ENCODE data around the gene PRKCE.

PRKCE gene

DNA sequence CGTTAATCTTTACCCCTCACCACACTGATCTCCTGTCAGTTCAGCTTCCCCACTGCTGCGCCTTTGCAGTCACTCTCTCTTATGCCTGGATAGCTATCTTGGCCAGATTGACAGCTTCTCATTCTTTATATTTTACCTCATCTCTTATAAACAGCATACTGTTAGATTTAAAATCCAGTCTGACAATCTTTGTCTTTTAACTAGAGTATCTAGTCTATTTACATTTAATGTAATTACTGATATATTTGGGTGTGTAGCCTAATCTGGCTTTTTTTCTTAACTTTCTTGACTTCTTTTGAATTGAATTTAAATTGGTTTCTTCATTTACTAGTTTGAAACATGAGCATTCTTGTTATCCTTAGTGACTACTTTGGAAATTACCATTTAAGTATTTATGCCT lies 225.1 kb downstream of the PRKCE start:
- no peak overlapping the region for H3K27ac ChIP-seq (ENCODE audit: low read depth, low read length)
- no peaks in the 10 kb centered on the region for H3K79me1 ChIP-seq (ENCODE audit: low read length)
- H3K4me2 ChIP-seq (ENCODE audit: low read length): no peak overlapping the region
- no peak overlapping the region for H2AK5ac ChIP-seq (ENCODE audit: low read length)
- no peak overlapping the region for H4K8ac ChIP-seq (ENCODE audit: low read depth, low read length)
- H3K9ac ChIP-seq (ENCODE audit: low read length): no peak overlapping the region
- no peak overlapping the region for H3K56ac ChIP-seq (ENCODE audit: low read length)
- H2BK120ac ChIP-seq (ENCODE audit: low read depth, low read length): no peak overlapping the region
- H3K23ac ChIP-seq (ENCODE audit: low read length): no peak overlapping the region
- H2BK5ac ChIP-seq (ENCODE audit: low read length): no peak overlapping the region
- H3K4ac ChIP-seq (ENCODE audit: low read depth, low read length): no peak overlapping the region
- DNase-seq: no peak
- H3K4me3 ChIP-seq (ENCODE audit: low read length): no peak overlapping the region
- WGBS (ENCODE audit: extremely low coverage, insufficient coverage, low lambda C conversion rate): no CpG with 5 or more reads among the region's 2 CpGs
- H3K79me2 ChIP-seq (ENCODE audit: control insufficient read depth, insufficient read depth, low read length): no peaks in the 10 kb centered on the region
- no peak overlapping the region for H2BK15ac ChIP-seq (replicated peaks; ENCODE audit: low read depth)
- no peak overlapping the region for H4K5ac ChIP-seq (ENCODE audit: low read length)
- H3K36me3 ChIP-seq (ENCODE audit: control insufficient read depth, insufficient read depth, low read length): no peaks in the 10 kb centered on the region
- H3K27me3 ChIP-seq (ENCODE audit: insufficient read depth, low read length, poor library complexity): no peaks in the 10 kb centered on the region
- H3K18ac ChIP-seq (ENCODE audit: low read length): no peak overlapping the region
- no peaks in the 10 kb centered on the region for H3K4me1 ChIP-seq (ENCODE audit: control insufficient read depth, low read depth, low read length)

DNA sequence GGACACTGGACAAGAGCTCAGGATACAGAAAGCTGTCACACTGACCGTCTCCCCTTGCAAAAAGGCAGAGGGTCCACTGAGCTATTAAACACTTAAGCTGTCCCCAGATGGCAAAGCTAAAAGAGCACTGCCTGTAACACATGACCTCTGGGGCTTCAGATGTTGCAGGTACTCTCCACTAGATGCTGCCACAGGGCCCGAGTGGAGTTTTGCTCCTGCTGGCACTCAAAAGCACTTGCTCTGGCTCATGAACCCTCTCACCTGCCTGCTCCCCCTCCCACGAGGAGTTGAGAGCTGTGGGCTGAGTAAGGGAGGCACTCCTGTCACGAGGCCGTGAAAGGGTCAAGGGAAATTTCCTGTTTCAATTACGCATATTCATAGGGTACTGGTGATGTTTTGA lies 227.9 kb downstream of the PRKCE start:
- Histone ChIP-seq H2BK5ac (ENCODE audit: low read length) (no peak overlapping the region), H2BK15ac (replicated peaks; ENCODE audit: low read depth) (no peak overlapping the region), H3K27ac (ENCODE audit: low read depth, low read length) (no peak overlapping the region), H3K23ac (ENCODE audit: low read length) (no peak overlapping the region), H3K4ac (ENCODE audit: low read depth, low read length) (no peak overlapping the region), H4K8ac (ENCODE audit: low read depth, low read length) (no peak overlapping the region), H3K9ac (ENCODE audit: low read length) (no peak overlapping the region), H3K4me1 (ENCODE audit: control insufficient read depth, low read depth, low read length) (no peaks in the 10 kb centered on the region), H2BK120ac (ENCODE audit: low read depth, low read length) (no peak overlapping the region), H3K27me3 (ENCODE audit: insufficient read depth, low read length, poor library complexity) (no peaks in the 10 kb centered on the region), H2AK5ac (ENCODE audit: low read length) (no peak overlapping the region), H3K79me1 (ENCODE audit: low read length) (no peaks in the 10 kb centered on the region), H3K79me2 (ENCODE audit: control insufficient read depth, insufficient read depth, low read length) (no peaks in the 10 kb centered on the region), H3K4me3 (ENCODE audit: low read length) (no peak overlapping the region), H3K56ac (ENCODE audit: low read length) (no peak overlapping the region), H4K5ac (ENCODE audit: low read length) (no peak overlapping the region), H3K36me3 (ENCODE audit: control insufficient read depth, insufficient read depth, low read length) (no peaks in the 10 kb centered on the region), H3K4me2 (ENCODE audit: low read length) (no peak overlapping the region), H3K18ac (ENCODE audit: low read length) (no peak overlapping the region)
- peak; percentile 23 for DNase-seq
- WGBS (ENCODE audit: extremely low coverage, insufficient coverage, low lambda C conversion rate): no CpG with 5 or more reads among the region's 6 CpGs

DNA sequence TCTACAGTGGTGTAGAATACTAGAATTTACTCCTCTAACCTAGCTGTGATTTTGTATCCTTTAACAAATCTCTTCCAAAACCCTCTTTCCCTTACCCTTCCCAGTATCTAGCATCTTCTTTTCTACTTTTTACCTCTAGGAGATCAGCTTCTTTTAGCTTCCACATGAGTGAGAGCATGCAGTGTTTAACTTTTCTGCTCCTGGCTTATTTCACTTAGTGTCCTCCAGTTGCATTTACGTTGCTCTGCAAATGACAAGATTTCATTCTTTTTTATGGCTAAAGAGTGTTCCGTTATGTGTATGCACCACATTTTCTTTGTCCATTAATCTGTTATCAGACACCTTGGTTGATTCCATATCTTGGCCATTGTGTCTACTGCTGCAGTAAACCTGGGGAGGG lies 228.5 kb downstream of the PRKCE start:
- H4K5ac ChIP-seq (ENCODE audit: low read length): no peak overlapping the region
- H3K18ac ChIP-seq (ENCODE audit: low read length): no peak overlapping the region
- H3K27ac ChIP-seq (ENCODE audit: low read depth, low read length): no peak overlapping the region
- no peak overlapping the region for H2BK5ac ChIP-seq (ENCODE audit: low read length)
- H3K4me1 ChIP-seq (ENCODE audit: control insufficient read depth, low read depth, low read length): no peaks in the 10 kb centered on the region
- no peak overlapping the region for H3K4ac ChIP-seq (ENCODE audit: low read depth, low read length)
- no peak overlapping the region for H3K56ac ChIP-seq (ENCODE audit: low read length)
- H3K27me3 ChIP-seq (ENCODE audit: insufficient read depth, low read length, poor library complexity): no peaks in the 10 kb centered on the region
- no peaks in the 10 kb centered on the region for H3K36me3 ChIP-seq (ENCODE audit: control insufficient read depth, insufficient read depth, low read length)
- WGBS (ENCODE audit: extremely low coverage, insufficient coverage, low lambda C conversion rate): no CpG with 5 or more reads among the region's 2 CpGs
- no peak overlapping the region for H3K4me2 ChIP-seq (ENCODE audit: low read length)
- no peak overlapping the region for H3K4me3 ChIP-seq (ENCODE audit: low read length)
- H2AK5ac ChIP-seq (ENCODE audit: low read length): no peak overlapping the region
- H3K23ac ChIP-seq (ENCODE audit: low read length): no peak overlapping the region
- no peak overlapping the region for H2BK120ac ChIP-seq (ENCODE audit: low read depth, low read length)
- DNase-seq: no peak
- no peak overlapping the region for H3K9ac ChIP-seq (ENCODE audit: low read length)
- no peak overlapping the region for H2BK15ac ChIP-seq (replicated peaks; ENCODE audit: low read depth)
- H3K79me2 ChIP-seq (ENCODE audit: control insufficient read depth, insufficient read depth, low read length): no peaks in the 10 kb centered on the region
- no peak overlapping the region for H4K8ac ChIP-seq (ENCODE audit: low read depth, low read length)
- no peaks in the 10 kb centered on the region for H3K79me1 ChIP-seq (ENCODE audit: low read length)

DNA sequence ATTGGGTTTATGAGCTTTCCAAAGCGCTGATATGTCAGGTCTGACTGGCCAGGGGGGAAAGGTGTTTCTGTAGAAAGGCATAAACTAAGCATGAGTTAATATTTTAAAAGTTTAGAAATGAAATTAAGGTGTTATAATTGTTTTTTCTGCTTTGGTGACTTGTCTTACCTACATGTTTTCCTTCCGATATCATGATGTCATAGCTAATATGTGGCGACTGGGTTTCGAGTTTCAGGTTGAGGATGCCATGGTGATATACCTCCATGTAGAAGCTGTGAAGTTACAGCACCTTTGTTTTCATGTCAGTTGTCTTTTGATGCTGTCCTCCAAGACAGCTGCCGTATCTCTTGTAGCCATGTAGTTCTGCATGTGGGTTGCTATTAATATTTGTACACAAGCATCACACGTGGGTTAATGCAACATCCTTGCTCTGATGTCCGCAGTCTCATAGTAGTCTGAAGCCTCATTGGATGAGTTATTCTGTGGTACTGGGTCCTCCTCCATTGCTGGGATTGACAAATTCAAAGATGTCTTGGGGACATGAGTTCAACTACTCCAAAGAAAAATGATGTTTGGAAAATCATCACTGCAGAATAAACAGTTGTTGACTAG lies 230.6 kb downstream of the PRKCE start:
- H3K36me3 ChIP-seq (ENCODE audit: control insufficient read depth, insufficient read depth, low read length): no peaks in the 10 kb centered on the region
- H3K79me1 ChIP-seq (ENCODE audit: low read length): no peaks in the 10 kb centered on the region
- no peak overlapping the region for H3K9ac ChIP-seq (ENCODE audit: low read length)
- no peak overlapping the region for H2BK5ac ChIP-seq (ENCODE audit: low read length)
- no peak overlapping the region for H3K4me3 ChIP-seq (ENCODE audit: low read length)
- no peak overlapping the region for H3K4ac ChIP-seq (ENCODE audit: low read depth, low read length)
- H2BK120ac ChIP-seq (ENCODE audit: low read depth, low read length): no peak overlapping the region
- no peaks in the 10 kb centered on the region for H3K27me3 ChIP-seq (ENCODE audit: insufficient read depth, low read length, poor library complexity)
- no peak overlapping the region for H3K27ac ChIP-seq (ENCODE audit: low read depth, low read length)
- H2AK5ac ChIP-seq (ENCODE audit: low read length): no peak overlapping the region
- no peak overlapping the region for H2BK15ac ChIP-seq (replicated peaks; ENCODE audit: low read depth)
- DNase-seq: no peak
- no peak overlapping the region for H4K8ac ChIP-seq (ENCODE audit: low read depth, low read length)
- H3K79me2 ChIP-seq (ENCODE audit: control insufficient read depth, insufficient read depth, low read length): no peaks in the 10 kb centered on the region
- no peak overlapping the region for H4K5ac ChIP-seq (ENCODE audit: low read length)
- no peaks in the 10 kb centered on the region for H3K4me1 ChIP-seq (ENCODE audit: control insufficient read depth, low read depth, low read length)
- no peak overlapping the region for H3K18ac ChIP-seq (ENCODE audit: low read length)
- H3K23ac ChIP-seq (ENCODE audit: low read length): no peak overlapping the region
- WGBS (ENCODE audit: extremely low coverage, insufficient coverage, low lambda C conversion rate): no CpG with 5 or more reads among the region's 7 CpGs
- no peak overlapping the region for H3K4me2 ChIP-seq (ENCODE audit: low read length)
- no peak overlapping the region for H3K56ac ChIP-seq (ENCODE audit: low read length)

DNA sequence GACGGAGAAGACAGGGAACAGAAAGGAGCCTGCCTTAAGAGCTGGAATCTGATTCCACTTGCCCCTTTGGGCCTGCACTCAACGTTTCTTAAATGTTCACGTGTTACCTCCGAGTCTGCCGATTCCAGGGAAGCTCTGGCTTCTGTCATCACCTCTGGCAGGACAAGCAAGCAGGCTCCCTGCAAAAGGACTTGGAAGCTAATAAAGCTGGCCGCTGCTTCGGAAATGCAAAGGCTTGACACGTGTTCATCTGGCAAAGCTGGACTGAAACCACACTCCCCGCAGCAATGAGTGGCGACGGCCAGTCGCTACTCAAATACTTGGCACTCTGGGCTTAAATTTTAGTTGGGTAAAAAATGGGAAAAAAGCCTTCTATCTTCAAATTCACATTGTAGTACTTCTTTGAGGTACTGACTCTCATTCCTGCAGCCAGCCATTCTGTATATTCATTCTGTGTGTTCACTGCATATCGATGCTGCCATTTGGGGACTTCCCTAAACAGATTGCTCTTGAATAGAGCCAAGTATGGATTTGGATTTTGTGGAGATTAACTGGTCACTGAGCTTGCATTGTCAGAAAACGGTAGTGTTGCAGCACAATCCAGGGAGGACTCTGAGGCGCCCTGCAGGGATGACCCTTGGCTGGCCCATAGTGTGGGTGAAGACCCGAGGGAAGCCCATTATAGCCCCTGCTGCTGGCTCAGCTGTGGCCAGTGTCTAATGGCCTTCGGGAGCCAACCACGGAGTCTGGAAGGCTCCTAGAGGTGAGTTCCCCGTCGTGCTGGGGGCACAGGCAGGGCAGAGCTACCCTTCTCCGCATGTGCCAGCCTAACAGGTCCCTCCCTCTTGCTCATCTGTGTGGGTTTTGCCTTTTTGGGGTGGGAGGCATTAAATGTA lies 231.5 kb downstream of the PRKCE start:
- Histone ChIP-seq H4K8ac (ENCODE audit: low read depth, low read length) (no peak overlapping the region), H3K27me3 (ENCODE audit: insufficient read depth, low read length, poor library complexity) (no peaks in the 10 kb centered on the region), H3K23ac (ENCODE audit: low read length) (no peak overlapping the region), H2AK5ac (ENCODE audit: low read length) (no peak overlapping the region), H3K27ac (ENCODE audit: low read depth, low read length) (no peak overlapping the region), H3K79me1 (ENCODE audit: low read length) (no peaks in the 10 kb centered on the region), H3K4me2 (ENCODE audit: low read length) (no peak overlapping the region), H3K79me2 (ENCODE audit: control insufficient read depth, insufficient read depth, low read length) (no peaks in the 10 kb centered on the region), H4K5ac (ENCODE audit: low read length) (no peak overlapping the region), H3K56ac (ENCODE audit: low read length) (no peak overlapping the region), H3K4ac (ENCODE audit: low read depth, low read length) (no peak overlapping the region), H3K18ac (ENCODE audit: low read length) (no peak overlapping the region), H2BK5ac (ENCODE audit: low read length) (no peak overlapping the region), H3K36me3 (ENCODE audit: control insufficient read depth, insufficient read depth, low read length) (no peaks in the 10 kb centered on the region), H2BK15ac (replicated peaks; ENCODE audit: low read depth) (no peak overlapping the region), H2BK120ac (ENCODE audit: low read depth, low read length) (no peak overlapping the region), H3K4me3 (ENCODE audit: low read length) (no peak overlapping the region), H3K9ac (ENCODE audit: low read length) (no peak overlapping the region), H3K4me1 (ENCODE audit: control insufficient read depth, low read depth, low read length) (no peaks in the 10 kb centered on the region)
- no CpG with 5 or more reads among the region's 21 CpGs for WGBS (ENCODE audit: extremely low coverage, insufficient coverage, low lambda C conversion rate)
- DNase-seq: no peak
